HG02840 (cell line): Measurements from ENCODE around the gene SDE2.
"Not testable (repeated sequence)": the region's sequence is repeated elsewhere in the genome, so short reads cannot be mapped to it uniquely, and the experiment has no call there.

Experiments
- ATAC-seq: cut with Tn5 transposase; IDR thresholded peaks from one replicate; pipeline ENCODE4 v1.9.1; 2021; ENCODE audit warnings: mild to moderate bottlenecking, moderate library complexity, moderate number of reproducible peaks; ENCODE audit not compliant: unreplicated experiment, low FRiP score

SDE2 gene

DNA sequence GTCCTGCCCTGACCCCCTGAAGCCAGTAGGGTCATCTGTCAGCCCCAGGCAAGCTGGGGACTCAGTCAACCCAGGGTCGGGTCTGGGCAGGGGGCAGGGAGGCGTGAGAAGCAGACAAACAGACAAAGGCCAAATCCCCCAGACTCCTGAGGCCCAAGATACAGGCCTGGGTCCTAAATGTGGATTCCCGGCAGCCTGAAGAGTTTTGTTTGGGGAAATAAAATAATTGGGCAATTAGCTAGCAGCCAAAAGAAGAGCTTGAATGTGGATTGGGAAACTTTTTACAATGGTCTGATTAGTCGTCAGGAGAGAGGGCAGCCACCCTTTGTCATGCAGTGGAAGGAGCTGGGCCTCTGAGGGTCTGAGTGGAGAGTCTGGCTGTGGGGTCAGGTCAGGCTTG is 53.6 kb downstream of the SDE2 start:
- no peak for ATAC-seq

GRCh38 chr1:225944951-225945350 is 54.2 kb downstream of the SDE2 start:
- no peak for ATAC-seq

- no peak for ATAC-seq
Measured at GRCh38 chr1:225944387-225944786, 54.8 kb downstream of the SDE2 start.

DNA sequence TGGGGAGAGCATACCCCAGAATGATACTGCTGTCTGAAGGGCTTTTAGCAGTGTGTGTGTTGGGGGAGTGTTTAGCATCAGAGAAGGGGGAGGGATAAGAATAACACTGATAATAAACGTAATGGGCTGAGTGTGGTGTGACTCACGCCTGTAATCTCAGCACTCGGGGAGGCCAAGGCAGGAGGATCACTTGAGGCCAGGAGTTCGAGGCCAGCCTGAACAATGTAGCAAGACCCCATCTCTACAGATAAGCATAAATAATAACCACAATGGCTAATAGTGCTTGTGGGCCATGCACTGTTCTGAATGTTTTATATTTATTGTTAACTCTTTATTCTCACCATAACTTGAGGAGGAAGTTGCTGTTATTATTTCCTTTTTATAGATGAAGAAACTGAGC is 55.6 kb downstream of the SDE2 start:
- ATAC-seq = no peak

GRCh38 chr1:225942574-225942973 is 56.6 kb downstream of the SDE2 start:
- peak; percentile 57 for ATAC-seq

GRCh38 chr1:225941942-225942222 is 57.3 kb downstream of the SDE2 start:
- no peak for ATAC-seq

DNA sequence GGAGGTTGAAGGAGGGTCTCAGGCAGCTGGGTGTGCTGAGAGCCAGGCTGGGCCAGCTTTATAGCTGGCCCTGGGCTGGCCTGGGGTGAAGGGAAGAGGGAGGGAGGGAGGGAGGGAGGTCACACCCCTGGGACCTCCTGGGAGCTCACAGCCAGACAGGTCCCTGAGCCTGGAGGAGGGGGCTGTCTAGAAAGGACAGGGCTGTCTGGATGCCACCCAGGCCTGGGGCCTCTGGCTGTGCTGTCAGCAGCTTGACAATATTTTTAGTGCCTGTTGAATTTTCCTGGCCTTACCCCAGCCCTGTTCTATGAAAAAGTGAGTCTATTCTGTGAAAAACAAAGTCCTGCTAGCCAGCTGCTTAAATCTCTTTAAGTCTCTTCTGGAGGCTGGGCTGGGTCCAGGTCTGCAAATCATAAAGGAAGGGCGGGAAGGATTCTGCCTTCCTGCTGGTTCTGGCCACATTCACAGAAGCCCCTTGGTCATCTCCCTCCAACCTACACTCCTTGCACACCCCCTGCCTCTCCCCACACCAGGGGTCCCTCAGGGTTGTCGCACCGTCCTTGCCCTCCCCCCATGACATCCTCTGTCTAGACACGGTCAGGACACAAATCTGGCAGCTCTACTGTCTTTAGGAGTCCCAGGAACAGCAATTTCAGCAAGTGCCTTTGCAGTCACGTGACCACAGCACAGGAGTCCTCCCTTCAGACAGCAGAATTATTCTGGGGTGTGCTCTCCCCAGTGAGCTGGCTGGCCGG is 57.8 kb downstream of the SDE2 start, which contains the start of gene LEFTY2:
Gene LEFTY2 (minus strand): TSS at position 34 of the 755 bp plus-strand sequence. CDS start 80 bp downstream, outside the sequence.
- no peak for ATAC-seq

DNA sequence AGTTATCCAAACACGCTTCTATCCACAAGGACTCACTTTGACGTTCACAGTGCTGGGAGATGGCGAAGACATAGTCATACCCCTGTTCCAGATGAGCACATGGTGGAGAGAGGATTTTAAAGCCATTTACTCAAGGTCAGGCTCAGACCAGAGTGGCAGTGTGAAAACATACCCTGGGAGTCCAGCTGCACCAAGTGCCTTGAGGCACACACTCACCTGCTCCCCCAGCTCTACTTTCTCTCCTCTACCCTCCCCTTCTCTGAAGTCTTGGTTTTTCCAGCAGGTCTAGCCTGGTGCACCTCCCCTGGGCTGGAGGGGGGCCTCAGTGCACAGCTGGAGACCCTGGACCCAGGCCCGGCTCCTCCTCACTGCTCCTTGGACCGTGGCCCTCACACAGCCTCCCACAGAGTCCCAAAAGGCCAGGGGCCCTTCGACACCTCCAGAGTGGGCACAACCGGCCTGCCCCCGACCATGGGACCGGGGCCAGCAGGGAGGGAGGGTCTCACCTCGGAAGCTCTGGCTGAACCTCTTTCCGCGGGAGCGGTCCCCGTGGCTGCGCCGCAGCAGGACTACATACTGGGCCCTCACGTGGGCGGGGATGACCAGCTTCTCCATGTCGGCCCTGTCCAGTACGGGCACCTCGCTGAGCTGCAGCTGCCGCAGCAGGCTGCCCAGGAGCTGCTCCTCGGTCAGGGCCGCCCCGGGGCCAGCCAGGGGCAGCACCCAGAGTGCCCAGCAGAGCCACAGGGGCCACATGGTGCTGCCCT is 58.6 kb downstream of the SDE2 start:
- ATAC-seq = no peak

- not testable (repeated sequence) for ATAC-seq
Measured at GRCh38 chr1:225939939-225940310, 59.2 kb downstream of the SDE2 start.

DNA sequence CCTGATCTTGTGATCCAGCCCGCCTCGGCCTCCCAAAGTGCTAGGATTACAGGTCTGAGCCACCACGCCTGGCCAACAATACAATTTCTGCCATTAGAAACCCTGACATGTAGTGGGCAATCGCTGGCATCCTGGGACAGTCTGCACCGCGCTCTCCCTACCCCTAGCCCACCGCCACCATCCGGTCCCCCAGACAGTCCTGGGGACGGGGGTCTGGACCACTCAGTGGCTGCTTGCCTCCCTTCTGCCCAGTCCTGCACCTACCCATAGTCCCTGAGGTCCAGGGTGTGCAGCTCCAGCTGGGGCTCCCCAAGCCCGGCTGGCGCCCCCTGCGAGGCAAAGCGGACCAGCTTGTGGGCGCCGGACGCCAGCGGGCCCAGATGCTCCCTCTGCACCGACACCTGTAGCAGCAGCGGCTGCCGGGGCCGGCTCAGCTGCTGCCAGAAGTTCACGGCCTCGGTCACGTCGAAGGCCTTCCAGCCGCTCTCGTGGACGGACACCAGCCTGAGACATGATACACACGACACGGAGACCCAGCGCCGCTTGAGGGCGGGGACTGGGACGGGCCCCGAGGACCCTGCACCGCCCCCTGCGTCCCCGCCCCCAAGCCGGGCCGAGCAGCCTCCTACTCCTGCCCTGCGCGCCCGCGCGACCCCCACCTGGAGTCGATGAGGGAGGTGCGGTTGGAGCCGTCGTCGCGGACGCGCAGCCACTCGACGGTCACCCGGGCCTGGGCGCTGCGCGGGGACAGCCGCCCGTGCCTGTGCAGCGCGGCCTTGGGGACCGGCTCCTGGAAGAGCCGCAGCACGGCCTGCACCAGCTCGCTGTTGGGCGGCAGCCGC is 59.8 kb downstream of the SDE2 start:
- ATAC-seq = not testable (repeated sequence)

DNA sequence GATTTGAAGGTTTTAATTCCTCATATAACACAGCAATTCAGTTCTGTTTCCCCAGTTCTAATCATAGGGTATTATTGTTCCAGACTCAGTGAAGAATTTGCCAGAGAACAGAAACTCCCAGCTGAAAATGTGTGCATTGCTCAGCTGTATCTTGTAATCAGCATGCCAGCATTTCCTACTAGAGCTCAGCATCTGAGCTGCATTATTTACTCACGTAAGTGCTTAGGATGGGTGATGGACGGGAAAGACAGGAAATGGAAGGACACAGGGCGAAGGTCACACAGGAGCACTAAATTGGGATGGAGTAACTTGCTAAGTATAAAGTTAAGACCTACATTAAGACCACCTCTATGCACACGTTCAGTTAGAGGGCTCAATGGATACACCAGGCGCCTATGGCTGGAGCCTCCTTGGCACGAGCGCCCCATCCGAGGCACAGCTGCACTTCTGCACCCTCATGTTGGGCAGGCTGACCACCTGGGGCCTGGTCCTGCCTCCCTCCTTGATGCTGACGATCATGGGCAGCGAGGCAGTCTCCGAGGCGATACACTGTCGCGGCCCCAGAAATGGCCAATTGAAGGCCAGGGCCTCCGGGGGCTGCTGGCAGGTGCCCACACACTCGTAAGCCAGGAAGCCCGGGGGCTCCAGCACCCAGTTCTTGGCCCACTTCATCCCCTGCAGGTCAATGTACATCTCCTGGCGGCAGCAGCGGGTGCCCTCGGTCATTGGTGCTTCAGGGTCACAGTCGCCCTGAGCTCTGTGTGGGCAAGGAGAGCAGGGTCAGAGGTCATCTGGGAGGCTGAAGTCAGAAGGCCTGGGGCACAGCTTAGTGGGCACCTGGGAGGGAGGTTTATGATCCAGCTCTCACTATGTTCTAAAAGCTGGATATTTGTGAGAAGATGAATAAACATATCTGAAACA is 61.8 kb downstream of the SDE2 start:
- ATAC-seq = no peak

- ATAC-seq = no peak
Measured at GRCh38 chr1:225936523-225936922, 62.6 kb downstream of the SDE2 start.

DNA sequence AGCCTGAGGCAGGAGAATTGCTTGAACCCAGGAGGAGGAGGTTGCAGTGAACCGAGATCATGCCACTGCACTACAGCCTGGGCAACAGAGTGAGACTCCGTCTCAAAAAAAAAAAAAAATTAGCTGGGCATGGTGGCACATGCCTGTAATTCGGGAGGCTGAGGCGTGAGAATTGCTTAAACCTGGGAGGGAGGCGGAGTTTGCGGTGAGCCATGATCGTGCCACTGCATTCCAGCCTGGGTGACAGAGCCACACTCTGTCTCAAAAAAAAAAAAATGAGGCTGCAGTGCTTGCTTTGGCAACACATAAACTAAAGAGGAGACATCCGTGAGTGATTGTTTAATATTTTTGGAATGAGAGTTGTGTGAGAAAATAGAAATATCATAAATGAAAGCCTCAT is 63.1 kb downstream of the SDE2 start:
- not testable (repeated sequence) for ATAC-seq

- no peak for ATAC-seq
Measured at GRCh38 chr1:225934711-225935110, 64.4 kb downstream of the SDE2 start.

DNA sequence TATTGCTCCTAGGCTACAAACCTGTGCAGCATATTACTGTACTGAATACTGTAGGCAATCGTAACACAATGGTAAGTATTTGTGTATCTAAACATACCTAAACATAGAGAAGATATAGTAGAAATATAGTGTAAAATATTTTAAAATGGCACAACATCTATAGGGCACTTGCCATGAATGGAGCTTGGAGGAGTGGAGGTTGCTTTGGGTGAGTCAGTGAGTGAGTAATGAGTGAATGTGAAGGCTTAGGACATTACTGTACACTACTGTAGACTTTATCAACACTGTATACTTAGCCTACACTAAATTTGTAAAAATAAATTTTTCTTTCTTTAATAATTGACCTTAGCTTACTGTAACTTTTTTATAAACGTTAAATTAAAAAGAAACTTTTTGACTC is 66.1 kb downstream of the SDE2 start:
- ATAC-seq = no peak
